Activated B cell treated with CpG ODN at 0.5 μM for 24 hours (primary cell): Measurements from ENCODE around the gene SARM1. TPM values are rescaled to one million over a fixed set of nuclear protein-coding genes. Genes with fewer than 3 reads are reported as not detected.
"Not testable (repeated sequence)": the region's sequence is repeated elsewhere in the genome, so short reads cannot be mapped to it uniquely, and the experiment has no call there.

Source experiments
- ATAC-seq: fragments of 200-7000 bp; cut with Tn5 transposase; one replicate; pipeline ENCODE4 v1.10.0; 2021; ENCODE audit warnings: low read depth, mild to moderate bottlenecking, moderate library complexity
- CTCF ChIA-PET: fragments of 350-600 bp; sonication (Branson Sonifier 250); formaldehyde crosslinking; loops from one replicate; lab custom pipeline; 2021; ENCODE audit warnings: antibody characterized with exemption; lab: Charles Lee
- POLR2A ChIA-PET: fragments of 350-600 bp; sonication (Branson Sonifier 250); formaldehyde crosslinking; loops from one replicate; lab custom pipeline; 2021; ENCODE audit warnings: antibody characterized with exemption; lab: Charles Lee
- DNase-seq: peaks from one replicate; pipeline ENCODE4 v3.0.0; 2022
- H3K27ac Mint-ChIP-seq: one replicate; pipeline ENCODE4 v1.8.0; 2020; ENCODE audit warnings: mixed read lengths
- H3K27me3 Mint-ChIP-seq: one replicate; pipeline ENCODE4 v1.8.0; 2021; ENCODE audit warnings: mixed read lengths
- H3K36me3 Mint-ChIP-seq: one replicate; pipeline ENCODE4 v1.8.0; 2021; ENCODE audit warnings: low read depth, mixed read lengths
- H3K4me1 Mint-ChIP-seq: one replicate; pipeline ENCODE4 v1.8.0; 2021; ENCODE audit warnings: mixed read lengths
- H3K4me3 Mint-ChIP-seq: one replicate; pipeline ENCODE4 v1.8.0; 2020; ENCODE audit warnings: mild to moderate bottlenecking, mixed read lengths
- H3K9me3 Mint-ChIP-seq: one replicate; pipeline ENCODE4 v1.8.0; 2020; ENCODE audit warnings: mixed read lengths
- CTCF ChIP-seq: fragments of 200-600 bp; IDR thresholded peaks from one replicate; pipeline ENCODE4 v1.8.0; 2022; ENCODE audit warnings: antibody characterized with exemption, mild to moderate bottlenecking
- intact Hi-C: fragments of 100-400 bp; cut with micrococcal nuclease; formaldehyde crosslinking; loops from one replicate; pipeline ENCODE4 v1.15.1; 2024
- total RNA-seq: library from RNA; stranded (reverse); gene quantifications from 2 replicates; pipeline ENCODE4 v1.2.3, GENCODE V29; 2022

The SARM1 gene
- total RNA-seq, 1 donor from 2014 or later, result 19.9 TPM

- ATAC-seq, result peak; percentile 94
- ChIA-PET CTCF (interaction anchor here (0.5 to 3.3 kb wide), 26 partner anchors 8 to 657 kb away, joined by 3 to 26 read pairs (median 4); partner anchors contain the start of genes IFT20, POLDIP2, SLC46A1 and TNFAIP1), POLR2A (interaction anchor here (0.6 to 1.4 kb wide), 3 partner anchors 11 to 650 kb away, joined by 3 to 6 read pairs (median 4); partner anchors contain the start of genes POLDIP2 and SLC46A1)
- intact Hi-C loops, result loop anchor here (1.0 to 5.0 kb wide), 7 partner anchors 11 to 655 kb away; partner anchors contain the start of genes LYRM9, POLDIP2 and SLC46A1
- H3K4me1 Mint-ChIP-seq, result peaks cover 4% of the 10 kb centered on the region
- DNase-seq, result peak; percentile 33
- H3K4me3 Mint-ChIP-seq, result no peak overlapping the region
- no peaks in the 10 kb centered on the region for H3K36me3 Mint-ChIP-seq
- H3K27ac Mint-ChIP-seq, result no peak overlapping the region
- peak; percentile 72 for TF ChIP-seq CTCF
- no peaks in the 10 kb centered on the region for H3K9me3 Mint-ChIP-seq
- H3K27me3 Mint-ChIP-seq, result peaks cover 18% of the 10 kb centered on the region
These were observed 45.3 kb downstream of the SARM1 start for GRCh38 chr17:28416703-28417311.

- Mint-ChIP-seq H3K4me1 (peaks cover 1% of the 10 kb centered on the region), H3K9me3 (no peaks in the 10 kb centered on the region), H3K27ac (no peak overlapping the region), H3K36me3 (no peaks in the 10 kb centered on the region), H3K4me3 (no peak overlapping the region), H3K27me3 (peaks cover 19% of the 10 kb centered on the region)
- POLR2A ChIA-PET, result no interaction called here
- intact Hi-C loops, result no loop called here
- ATAC-seq (no peak), DNase-seq (no peak)
- CTCF ChIA-PET, result no interaction called here
- TF ChIP-seq CTCF, result no peak
These were observed 50.4 kb downstream of the SARM1 start for GRCh38 chr17:28421787-28422305.

GRCh38 chr17:28425206-28425605, 53.7 kb downstream of the SARM1 start:
- Mint-ChIP-seq H3K4me3 (no peak overlapping the region), H3K9me3 (no peaks in the 10 kb centered on the region), H3K27me3 (peaks cover 16% of the 10 kb centered on the region), H3K4me1 (no peaks in the 10 kb centered on the region), H3K36me3 (no peaks in the 10 kb centered on the region), H3K27ac (no peak overlapping the region)
- DNase-seq (no peak), ATAC-seq (no peak)
- CTCF ChIA-PET, result interaction anchor here (1.4 kb wide), 1 partner anchor 9 kb away, joined by 4 read pairs; no protein-coding TSS in a partner anchor
- intact Hi-C loops, result no loop called here
- TF ChIP-seq CTCF, result no peak
- POLR2A ChIA-PET, result no interaction called here

- DNase-seq, result no peak
- Mint-ChIP-seq H3K36me3 (no peaks in the 10 kb centered on the region), H3K4me1 (no peaks in the 10 kb centered on the region), H3K27ac (no peak overlapping the region), H3K27me3 (peaks cover 21% of the 10 kb centered on the region), H3K9me3 (no peaks in the 10 kb centered on the region), H3K4me3 (no peak overlapping the region)
- ChIA-PET CTCF (no interaction called here), POLR2A (no interaction called here)
- intact Hi-C loops, result no loop called here
- ATAC-seq, result no peak
- TF ChIP-seq CTCF, result no peak
These were observed 54.6 kb downstream of the SARM1 start for GRCh38 chr17:28426081-28426519.

- no peaks in the 10 kb centered on the region for H3K9me3 Mint-ChIP-seq
- peaks cover 27% of the 10 kb centered on the region for H3K27me3 Mint-ChIP-seq
- ChIA-PET POLR2A (no interaction called here), CTCF (no interaction called here)
- H3K27ac Mint-ChIP-seq, result no peak overlapping the region
- H3K4me1 Mint-ChIP-seq, result no peaks in the 10 kb centered on the region
- H3K36me3 Mint-ChIP-seq, result no peaks in the 10 kb centered on the region
- no peak for ATAC-seq
- intact Hi-C loops, result no loop called here
- H3K4me3 Mint-ChIP-seq, result no peak overlapping the region
- no peak for TF ChIP-seq CTCF
- DNase-seq, result no peak
These were observed 55.9 kb downstream of the SARM1 start for GRCh38 chr17:28427371-28427770.

GRCh38 chr17:28427982-28428381, 56.5 kb downstream of the SARM1 start:
- H3K9me3 Mint-ChIP-seq, H3K4me3 Mint-ChIP-seq, H3K4me1 Mint-ChIP-seq, ATAC-seq, intact Hi-C loops, CTCF ChIA-PET, H3K27ac Mint-ChIP-seq, DNase-seq, H3K36me3 Mint-ChIP-seq, POLR2A ChIA-PET: not testable (repeated sequence)
- peaks cover 24% of the 10 kb centered on the region for H3K27me3 Mint-ChIP-seq
